HT-29 (cell line): Measurements from ENCODE around the gene SAFB2. TPM values are rescaled to one million over a fixed set of nuclear protein-coding genes. Genes with fewer than 3 reads are reported as not detected.

ENCODE experiments used
- DNase-seq: peaks from one replicate; pipeline ENCODE4 v3.0.0-alpha.2; 2015; ENCODE audit warnings: low spot score
- small RNA-seq: library from RNA; depleted of rRNA; stranded (forward); fragments of <200 nt; gene quantifications from one replicate; pipeline ENCODE3, GENCODE V24; 2014
- total RNA-seq: library from RNA; depleted of rRNA; stranded (reverse); fragments of >200 nt; shearing (Covaris generic); gene quantifications from 2 replicates; pipeline ENCODE4 v1.2.3, GENCODE V29; 2014; rRNA removed

The SAFB2 gene
- total RNA-seq, 1 experiment from 2014 or later = 37.8 TPM

DNA sequence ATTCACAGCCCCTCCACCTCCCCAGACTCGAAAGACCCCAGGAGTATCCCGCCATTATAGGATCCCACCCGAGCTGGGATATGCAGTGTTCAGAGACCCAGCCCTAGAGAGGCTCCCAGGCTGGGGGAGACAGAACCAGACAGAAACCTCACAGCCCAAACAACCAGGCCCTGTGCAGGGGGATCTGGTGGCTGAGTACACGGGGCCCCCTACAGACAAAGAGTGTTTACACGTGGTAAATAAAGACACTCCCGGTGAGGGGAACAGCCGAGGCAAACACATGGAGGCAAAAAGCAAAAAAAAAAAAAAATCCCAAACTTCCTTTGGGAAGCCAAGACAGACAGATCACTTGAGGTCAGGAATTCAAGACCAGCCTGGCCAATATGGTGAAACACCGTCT is 79.9 kb downstream of the SAFB2 start:
- DNase-seq = no peak

- no peak for DNase-seq
Measured at GRCh38 chr19:5541456-5541855, 81.1 kb downstream of the SAFB2 start.

- DNase-seq = no peak
Measured at GRCh38 chr19:5540208-5540607, 82.4 kb downstream of the SAFB2 start.

- no peak for DNase-seq
Measured at GRCh38 chr19:5537870-5538269, 84.7 kb downstream of the SAFB2 start.

Small RNA genes lying within 50 kb of the gene (small RNA-seq; reads per million reads assigned to genes)
- 0.22 reads per million for gene SNRPEP4

Other genes starting within 250 kb of the SAFB2 start
- gene ZNRF4, start 167.4 kb downstream of the SAFB2 start, total RNA-seq = not detected in 2 replicates
- not detected in 2 replicates for gene TINCR, start 54.8 kb downstream of the SAFB2 start, total RNA-seq
- 59.2 and 84.1 TPM in 2 replicates for gene SAFB, start 307 bp upstream of the SAFB2 start, total RNA-seq
- 222 and 223 TPM in 2 replicates for gene MICOS13, start 57.7 kb upstream of the SAFB2 start, total RNA-seq
- 2.1 and 4.1 TPM in 2 replicates for gene HSD11B1L, start 58.3 kb upstream of the SAFB2 start, total RNA-seq
- gene RPL36, start 67.5 kb upstream of the SAFB2 start, total RNA-seq = 1,326 and 1,347 TPM in 2 replicates
- gene LONP1, start 97.4 kb upstream of the SAFB2 start, total RNA-seq = 92.1 and 95.2 TPM in 2 replicates
- gene CATSPERD, start 97.9 kb upstream of the SAFB2 start, total RNA-seq = not detected in 2 replicates
- gene PRR22, start 162.0 kb upstream of the SAFB2 start, total RNA-seq = 2.1 and 3.9 TPM in 2 replicates
- gene DUS3L, start 168.4 kb upstream of the SAFB2 start, total RNA-seq = 81.1 and 90.4 TPM in 2 replicates
- gene NRTN, start 182.3 kb upstream of the SAFB2 start, total RNA-seq = 0.21 TPM in 1 of 2 replicates, not detected in the other
- not detected in 2 replicates for gene FUT6, start 216.9 kb upstream of the SAFB2 start, total RNA-seq
- gene FUT3, start 228.7 kb upstream of the SAFB2 start, total RNA-seq = 2.8 and 3.9 TPM in 2 replicates
- gene FUT5, start 247.8 kb upstream of the SAFB2 start, total RNA-seq = not detected in 2 replicates